ENCODE results near the gene ARSB.

GRCh38 chr5:78805474-78806124, 179.5 kb downstream of the ARSB start:
- TF ChIP-seq CTCF (IDR thresholded peaks at IDR 0.05) (no peak), POLR2A (IDR thresholded peaks at IDR 0.05) (no peak)
